GM12864 (cell line): ENCODE measurements around the gene HIF3A.

Experiments used
- DNase-seq: peaks from one replicate; pipeline ENCODE4 v3.0.0-alpha.2; 2011; ENCODE audit warnings: low read depth
- H3K4me3 ChIP-seq: 2 replicates; pipeline ENCODE4 v1.5.1; 2011; ENCODE audit warnings: mild to moderate bottlenecking, low read depth, low read length, control low read depth
- TF ChIP-seq, protein P1 (sequence below): IDR thresholded peaks from 2 replicates; pipeline ENCODE4 v1.5.1; 2011; ENCODE audit warnings: low read depth, mild to moderate bottlenecking, moderate library complexity, low read length, control low read depth, inconsistent platforms; ENCODE audit errors: missing control alignments

HIF3A gene

DNA sequence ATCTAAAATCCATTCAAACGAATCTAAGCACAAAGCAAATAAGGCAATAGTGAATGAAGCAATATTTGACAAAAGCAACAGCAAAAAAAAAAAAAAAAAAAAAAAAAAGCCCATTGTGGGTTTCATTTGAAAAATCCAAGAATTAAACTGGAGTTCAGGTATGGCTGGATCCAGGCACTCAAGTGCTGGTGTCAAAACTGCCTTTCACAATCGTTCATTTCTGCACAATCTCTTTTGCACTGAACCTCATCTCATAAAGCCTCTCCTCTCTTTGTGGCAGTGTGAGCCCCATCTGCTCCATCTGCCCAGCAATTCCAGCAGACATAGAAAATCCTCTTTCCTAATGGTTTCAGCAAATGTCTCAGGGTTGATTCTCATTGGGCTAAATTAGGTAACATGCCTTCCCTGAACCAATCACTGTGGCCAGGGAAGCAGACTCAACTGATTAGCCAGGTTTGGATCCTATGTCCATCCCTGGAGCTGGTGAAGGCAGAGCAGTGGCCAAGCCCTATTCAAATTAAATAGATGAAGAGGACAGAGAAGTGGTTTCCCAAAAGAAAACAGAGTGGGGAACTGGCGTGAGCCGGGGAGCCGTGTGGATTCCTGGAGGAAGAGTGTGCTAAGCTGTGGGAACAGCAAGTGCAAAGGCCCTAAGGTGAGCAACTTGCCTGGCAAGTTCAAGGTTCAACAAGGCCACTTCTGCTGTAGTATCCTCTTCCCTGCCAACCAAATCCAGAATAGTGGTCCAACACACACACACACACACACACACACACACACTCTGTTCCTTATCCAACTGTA lies 1.2 kb upstream of the HIF3A start:
- DNase-seq, result no peak
- TF ChIP-seq, protein P1, sequence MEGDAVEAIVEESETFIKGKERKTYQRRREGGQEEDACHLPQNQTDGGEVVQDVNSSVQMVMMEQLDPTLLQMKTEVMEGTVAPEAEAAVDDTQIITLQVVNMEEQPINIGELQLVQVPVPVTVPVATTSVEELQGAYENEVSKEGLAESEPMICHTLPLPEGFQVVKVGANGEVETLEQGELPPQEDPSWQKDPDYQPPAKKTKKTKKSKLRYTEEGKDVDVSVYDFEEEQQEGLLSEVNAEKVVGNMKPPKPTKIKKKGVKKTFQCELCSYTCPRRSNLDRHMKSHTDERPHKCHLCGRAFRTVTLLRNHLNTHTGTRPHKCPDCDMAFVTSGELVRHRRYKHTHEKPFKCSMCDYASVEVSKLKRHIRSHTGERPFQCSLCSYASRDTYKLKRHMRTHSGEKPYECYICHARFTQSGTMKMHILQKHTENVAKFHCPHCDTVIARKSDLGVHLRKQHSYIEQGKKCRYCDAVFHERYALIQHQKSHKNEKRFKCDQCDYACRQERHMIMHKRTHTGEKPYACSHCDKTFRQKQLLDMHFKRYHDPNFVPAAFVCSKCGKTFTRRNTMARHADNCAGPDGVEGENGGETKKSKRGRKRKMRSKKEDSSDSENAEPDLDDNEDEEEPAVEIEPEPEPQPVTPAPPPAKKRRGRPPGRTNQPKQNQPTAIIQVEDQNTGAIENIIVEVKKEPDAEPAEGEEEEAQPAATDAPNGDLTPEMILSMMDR, result no peak

DNA sequence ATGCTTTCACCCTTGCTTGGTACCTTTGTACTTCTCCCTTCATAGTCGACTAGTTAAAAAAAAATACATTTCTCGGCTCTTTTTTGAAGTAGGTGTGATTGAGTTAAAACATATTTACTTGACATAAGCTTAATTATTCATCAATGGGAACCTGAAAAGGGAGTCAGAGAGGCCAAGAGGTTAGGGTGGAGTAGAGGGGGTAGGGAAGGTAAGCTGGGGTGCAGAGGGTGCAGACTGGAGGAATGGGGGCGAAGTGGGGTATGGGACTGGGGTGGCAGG lies 701 bp upstream of the HIF3A start:
- no peak for DNase-seq
- TF ChIP-seq, protein P1, result no peak
- H3K4me3 ChIP-seq, result no peak overlapping the region

More for the DNA sequence above, 1.2 kb upstream of the HIF3A start:
- no peak overlapping the region for H3K4me3 ChIP-seq

DNA sequence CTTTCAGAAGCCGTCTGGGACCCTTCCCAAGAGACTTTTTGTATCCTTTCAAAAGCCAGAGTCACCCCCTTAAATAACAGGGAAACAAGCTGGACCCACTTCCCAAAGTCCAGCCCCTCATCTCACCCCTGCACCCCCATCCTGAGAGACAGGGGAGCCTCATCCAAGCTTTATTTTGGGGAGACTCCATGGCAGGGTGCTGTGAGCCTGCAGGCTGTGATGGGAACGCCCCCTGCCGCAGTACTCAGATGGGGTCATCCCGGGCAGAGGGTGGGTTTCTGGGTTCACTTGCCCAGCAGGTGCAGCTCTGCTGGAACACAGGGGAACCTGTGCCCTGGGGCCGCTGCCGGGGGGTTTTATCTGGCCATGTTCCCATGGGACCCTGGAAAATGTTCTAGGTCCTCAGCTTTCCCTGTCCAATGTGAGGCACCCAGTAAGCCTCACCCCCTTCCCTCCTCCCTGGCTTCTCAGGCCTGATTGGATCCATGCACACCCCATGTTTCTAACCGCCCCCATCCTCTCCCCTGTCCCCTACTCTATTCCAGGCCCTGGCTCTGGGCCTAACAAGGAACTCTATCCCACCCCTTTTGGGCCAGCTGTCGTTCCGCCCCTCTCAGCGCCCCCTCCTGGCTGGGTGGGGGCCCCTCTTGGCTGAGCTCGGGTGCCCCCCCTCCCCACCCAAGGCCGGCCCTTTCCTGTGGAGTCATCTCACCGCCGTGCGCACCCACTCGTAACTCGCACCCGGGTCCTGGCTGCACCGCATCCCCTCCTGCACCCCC lies 1.0 kb downstream of the HIF3A start:
- DNase-seq, result no peak
- H3K4me3 ChIP-seq, result no peak overlapping the region
- TF ChIP-seq, protein P1, result no peak

DNA sequence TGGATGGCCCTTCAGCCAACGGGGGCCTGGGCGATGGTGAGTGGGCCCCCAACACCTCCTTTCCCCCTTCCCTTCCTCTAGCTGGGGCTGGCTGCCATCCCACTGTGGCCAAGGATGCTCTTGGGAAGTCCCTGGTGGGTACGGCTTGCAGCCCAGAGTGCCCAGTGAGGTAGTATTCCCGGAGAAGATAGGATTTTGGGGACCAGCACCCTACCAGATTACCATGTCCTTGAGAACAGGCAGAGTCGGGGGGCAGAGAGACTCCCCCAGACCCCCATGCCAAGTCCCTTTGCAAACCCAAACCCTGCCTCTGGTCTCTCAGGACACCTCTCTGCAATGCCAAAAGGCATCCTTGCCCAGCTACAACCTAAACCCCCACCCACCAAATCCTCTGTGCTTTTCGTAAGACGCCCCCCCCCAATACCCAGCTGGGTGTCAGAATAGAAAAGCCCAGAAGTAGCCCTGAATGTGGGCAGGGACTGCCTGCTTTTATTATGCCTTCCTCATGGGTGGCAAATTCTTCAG lies 1.7 kb downstream of the HIF3A start:
- no peak for DNase-seq
- TF ChIP-seq, protein P1, result no peak
- no peak overlapping the region for H3K4me3 ChIP-seq

DNA sequence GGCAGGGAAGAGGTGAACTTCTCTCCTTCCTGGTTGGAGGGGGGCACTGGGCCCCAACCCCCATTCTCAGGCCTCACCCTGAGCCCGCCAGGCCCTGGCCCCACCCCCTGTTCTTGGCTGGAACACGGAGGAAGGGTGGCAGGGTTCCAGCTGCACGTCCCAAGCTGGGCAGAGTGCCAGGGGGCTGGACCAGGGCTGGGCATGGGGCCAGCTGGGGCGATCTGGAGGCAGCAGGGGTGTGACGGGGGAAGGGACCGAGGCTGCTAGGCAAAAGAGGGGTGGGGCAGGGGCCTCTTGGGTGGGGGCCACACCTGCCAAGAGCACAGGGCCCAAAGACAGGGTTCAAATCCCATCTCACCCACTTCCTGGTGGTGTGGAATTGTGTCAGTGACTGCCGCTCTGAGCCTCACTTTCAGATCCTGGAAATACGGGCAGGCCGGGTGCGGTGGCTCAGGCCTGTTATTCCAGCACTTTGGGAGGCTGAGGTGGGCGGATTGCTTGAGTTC lies 2.2 kb downstream of the HIF3A start:
- TF ChIP-seq, protein P1, result no peak
- H3K4me3 ChIP-seq, result no peak overlapping the region
- DNase-seq, result no peak

DNA sequence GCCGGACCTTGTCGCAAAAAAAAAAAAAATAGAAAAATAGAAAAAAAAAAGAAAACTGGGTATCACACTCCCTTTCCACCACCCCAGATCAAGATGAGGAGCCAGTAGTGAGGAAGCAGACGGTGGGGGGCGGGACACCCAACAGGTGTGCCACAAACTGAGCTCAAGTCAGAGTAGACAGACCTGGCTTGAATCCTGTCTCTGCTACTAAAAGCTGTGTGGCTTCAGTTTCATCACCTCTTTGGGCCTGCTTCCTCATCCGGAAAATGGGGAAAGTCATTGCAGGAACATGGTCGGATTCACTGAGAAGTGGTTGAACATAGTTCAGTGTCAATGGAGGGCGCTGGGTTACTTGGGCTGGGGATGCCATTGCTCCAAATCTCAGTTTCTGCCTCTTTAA lies 2.9 kb downstream of the HIF3A start:
- TF ChIP-seq, protein P1, result no peak
- no peak overlapping the region for H3K4me3 ChIP-seq
- DNase-seq, result no peak
